AG04449 (cell line): ENCODE measurements around the gene CRACR2A.

Source experiments
- CTCF ChIA-PET: fragments of 350-600 bp; formaldehyde crosslinking; extraction: SDS; loops from one replicate; lab custom pipeline; 2021; ENCODE audit warnings: antibody characterized with exemption; lab: Yijun Ruan, JAX
- POLR2A ChIA-PET: fragments of 400-600, 350-600 bp; formaldehyde crosslinking; extraction: SDS; loops from one replicate; lab custom pipeline; 2020; ENCODE audit warnings: antibody characterized with exemption, inconsistent platforms; lab: Yijun Ruan, JAX
- DNase-seq: peaks from one replicate; pipeline ENCODE4 v3.0.0-alpha.2; 2010; ENCODE audit warnings: low read depth, low spot score
- H3K4me3 ChIP-seq: 2 replicates; pipeline ENCODE4 v1.5.1; 2011; ENCODE audit warnings: low read depth, mild to moderate bottlenecking, control low read depth, low read length
- CTCF ChIP-seq: IDR thresholded peaks from one replicate; pipeline ENCODE4 v1.5.1; 2011; ENCODE audit warnings: mild to moderate bottlenecking, moderate library complexity, low read length, control low read depth, inconsistent platforms; ENCODE audit not compliant: insufficient read depth; ENCODE audit errors: missing control alignments

Gene CRACR2A

GRCh38 chr12:3606128-3606527, 146.8 kb downstream of the CRACR2A start:
- CTCF ChIA-PET = no interaction called here
- DNase-seq = no peak
- no peak overlapping the region for H3K4me3 ChIP-seq

GRCh38 chr12:3605692-3606091, 147.2 kb downstream of the CRACR2A start:
- ChIA-PET CTCF (no interaction called here), POLR2A (no interaction called here)
- no peak overlapping the region for H3K4me3 ChIP-seq
- no peak for DNase-seq
- TF ChIP-seq CTCF = no peak

More at GRCh38 chr12:3606128-3606527, 146.8 kb downstream of the CRACR2A start:
- no peak for TF ChIP-seq CTCF
- POLR2A ChIA-PET = no interaction called here

- ChIA-PET POLR2A (no interaction called here), CTCF (no interaction called here)
- TF ChIP-seq CTCF = no peak
- H3K4me3 ChIP-seq = no peak overlapping the region
- no peak for DNase-seq
These were observed 147.9 kb downstream of the CRACR2A start for GRCh38 chr12:3604748-3605586.

GRCh38 chr12:3604286-3604685, 148.6 kb downstream of the CRACR2A start:
- ChIA-PET POLR2A (no interaction called here), CTCF (no interaction called here)
- no peak for DNase-seq
- no peak overlapping the region for H3K4me3 ChIP-seq
- TF ChIP-seq CTCF = no peak

- ChIA-PET CTCF (no interaction called here), POLR2A (no interaction called here)
- no peak overlapping the region for H3K4me3 ChIP-seq
- DNase-seq = no peak
- TF ChIP-seq CTCF = no peak
These were observed 149.3 kb downstream of the CRACR2A start for GRCh38 chr12:3603576-3603975.

GRCh38 chr12:3602488-3602887, 150.4 kb downstream of the CRACR2A start:
- TF ChIP-seq CTCF = no peak
- ChIA-PET CTCF (no interaction called here), POLR2A (no interaction called here)
- no peak for DNase-seq
- H3K4me3 ChIP-seq = no peak overlapping the region
